ENCODE results near the gene RALY.

- no peak for TF ChIP-seq CTCF (IDR thresholded peaks at IDR 0.05)
- no peak for TF ChIP-seq POLR2A (IDR thresholded peaks at IDR 0.05)
Measured at GRCh38 chr20:34084227-34084923, 90.7 kb downstream of the RALY start.

Data from Peyer's patch (tissue), 4 donors.